GM12874 (cell line): ENCODE results near the gene SFSWAP.

Experiments
- TF ChIP-seq, protein P1 (sequence below): IDR thresholded peaks from 2 replicates; pipeline ENCODE4 v1.5.1; 2011; ENCODE audit warnings: low read depth, mild to moderate bottlenecking, control low read depth, low read length, moderate library complexity; ENCODE audit not compliant: insufficient read depth

The SFSWAP gene

DNA sequence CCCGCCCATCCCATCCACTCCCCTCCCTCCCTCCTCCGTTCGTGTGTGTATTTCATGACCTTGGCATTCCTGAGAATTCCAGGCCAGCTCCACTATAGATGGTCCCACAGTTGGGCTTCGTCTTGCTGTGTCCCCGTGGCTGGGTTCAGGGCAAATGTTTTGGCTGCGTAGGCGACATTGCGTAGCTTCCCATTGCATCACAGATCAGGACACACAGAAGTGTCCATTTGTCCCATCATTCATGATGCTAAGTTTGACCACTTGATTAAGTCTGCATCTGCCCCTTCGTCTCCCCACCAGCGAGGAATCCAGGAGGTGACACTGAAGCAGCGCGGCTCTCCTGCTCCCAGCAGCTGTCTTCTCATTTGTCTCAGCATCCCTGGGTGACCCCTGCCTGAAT is 78.7 kb downstream of the SFSWAP start:
- TF ChIP-seq, protein P1, sequence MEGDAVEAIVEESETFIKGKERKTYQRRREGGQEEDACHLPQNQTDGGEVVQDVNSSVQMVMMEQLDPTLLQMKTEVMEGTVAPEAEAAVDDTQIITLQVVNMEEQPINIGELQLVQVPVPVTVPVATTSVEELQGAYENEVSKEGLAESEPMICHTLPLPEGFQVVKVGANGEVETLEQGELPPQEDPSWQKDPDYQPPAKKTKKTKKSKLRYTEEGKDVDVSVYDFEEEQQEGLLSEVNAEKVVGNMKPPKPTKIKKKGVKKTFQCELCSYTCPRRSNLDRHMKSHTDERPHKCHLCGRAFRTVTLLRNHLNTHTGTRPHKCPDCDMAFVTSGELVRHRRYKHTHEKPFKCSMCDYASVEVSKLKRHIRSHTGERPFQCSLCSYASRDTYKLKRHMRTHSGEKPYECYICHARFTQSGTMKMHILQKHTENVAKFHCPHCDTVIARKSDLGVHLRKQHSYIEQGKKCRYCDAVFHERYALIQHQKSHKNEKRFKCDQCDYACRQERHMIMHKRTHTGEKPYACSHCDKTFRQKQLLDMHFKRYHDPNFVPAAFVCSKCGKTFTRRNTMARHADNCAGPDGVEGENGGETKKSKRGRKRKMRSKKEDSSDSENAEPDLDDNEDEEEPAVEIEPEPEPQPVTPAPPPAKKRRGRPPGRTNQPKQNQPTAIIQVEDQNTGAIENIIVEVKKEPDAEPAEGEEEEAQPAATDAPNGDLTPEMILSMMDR, result no peak

DNA sequence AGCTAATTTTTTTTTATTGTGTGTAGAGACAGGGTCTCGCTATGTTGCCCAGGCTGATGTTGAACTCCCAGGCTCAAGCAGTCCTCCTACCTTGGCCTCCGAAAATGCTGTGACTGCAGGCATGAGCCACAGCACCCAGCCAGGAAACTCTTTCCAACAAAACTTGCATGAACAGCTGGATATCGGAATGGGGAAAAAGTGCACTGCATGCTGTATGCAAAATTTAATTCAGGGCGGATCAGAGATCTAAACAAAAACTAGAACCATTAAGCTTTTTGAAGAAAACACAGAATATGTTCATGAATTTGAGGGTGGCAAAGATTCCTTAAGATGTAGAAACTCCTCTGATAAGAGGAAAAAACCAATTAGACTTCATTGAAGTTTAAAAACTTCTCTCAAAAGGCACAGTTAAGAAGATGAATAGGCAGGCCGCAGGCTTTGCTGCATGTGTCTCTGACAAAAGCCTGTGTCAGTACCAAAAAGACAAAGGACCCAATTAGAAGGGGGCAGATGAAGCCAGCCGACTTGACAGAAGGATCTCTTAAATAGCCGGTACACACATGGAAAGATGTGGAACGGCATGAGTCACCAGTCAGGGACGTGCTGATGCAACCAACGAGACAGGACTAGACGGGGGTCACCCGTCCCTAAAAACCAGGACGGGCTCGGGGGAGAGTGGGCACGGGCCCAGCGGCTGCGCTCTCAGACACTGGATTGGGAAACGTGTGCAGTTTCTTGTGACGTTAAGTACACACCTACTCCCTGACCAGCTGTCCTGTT is 82.5 kb downstream of the SFSWAP start:
- TF ChIP-seq, protein P1, result no peak

DNA sequence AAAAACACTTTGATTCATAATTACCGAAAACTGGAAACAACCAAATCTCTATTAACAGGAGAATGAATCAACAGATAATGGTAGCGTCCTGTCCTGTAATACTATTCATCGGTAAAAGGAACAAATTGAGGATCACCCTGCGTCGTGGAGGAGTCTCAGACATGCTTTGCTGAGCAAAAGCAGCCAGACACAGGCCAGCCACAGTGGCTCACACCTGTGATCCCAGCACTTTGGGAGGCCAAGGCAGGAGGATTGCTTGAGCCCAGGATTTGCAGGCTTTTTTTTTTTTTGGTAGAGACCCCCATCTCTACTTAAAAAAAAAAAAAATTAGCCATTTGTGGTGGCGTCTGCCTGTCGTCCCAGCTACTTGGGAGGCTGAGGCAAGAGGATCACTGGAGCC is 83.2 kb downstream of the SFSWAP start:
- TF ChIP-seq, protein P1, result no peak

DNA sequence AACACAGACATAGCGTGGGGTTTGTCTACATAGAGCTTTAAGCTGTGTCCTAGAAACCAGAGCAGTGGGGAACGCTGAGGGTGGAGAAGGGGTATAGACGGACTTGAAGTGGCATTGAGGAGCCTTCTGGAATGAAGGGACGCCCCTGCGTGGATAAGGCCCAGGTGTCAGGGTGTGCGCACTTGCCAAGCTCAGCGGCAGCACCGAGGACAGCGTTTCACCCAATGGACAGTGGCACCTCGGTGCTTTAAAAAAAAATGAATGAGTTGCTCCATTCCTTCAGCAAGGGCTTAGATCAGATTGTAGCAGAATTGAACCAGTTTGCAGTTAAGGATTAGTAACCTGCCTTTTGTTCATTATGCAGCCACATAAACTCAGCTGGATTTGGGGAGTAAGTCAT is 83.7 kb downstream of the SFSWAP start:
- TF ChIP-seq, protein P1, result no peak

DNA sequence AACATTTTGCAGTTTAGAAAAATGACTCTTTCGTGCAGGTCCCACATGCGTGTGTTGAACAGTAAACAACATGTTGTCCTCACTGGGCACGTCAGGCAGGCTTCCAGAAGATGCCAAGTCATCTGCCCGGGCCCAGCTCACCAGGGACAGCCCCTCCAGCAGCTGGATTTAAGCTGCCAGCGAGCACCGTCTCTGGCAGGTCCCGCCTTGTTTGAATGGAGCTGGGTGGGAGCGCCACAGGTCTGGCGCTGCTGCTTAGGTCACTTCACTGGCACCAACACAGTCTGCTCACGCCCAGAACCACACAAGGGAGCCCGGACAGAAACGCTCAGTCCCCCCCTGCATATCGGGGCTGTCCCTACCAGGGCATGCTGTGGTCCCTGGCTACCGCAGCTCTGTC is 84.2 kb downstream of the SFSWAP start:
- TF ChIP-seq, protein P1, result no peak

DNA sequence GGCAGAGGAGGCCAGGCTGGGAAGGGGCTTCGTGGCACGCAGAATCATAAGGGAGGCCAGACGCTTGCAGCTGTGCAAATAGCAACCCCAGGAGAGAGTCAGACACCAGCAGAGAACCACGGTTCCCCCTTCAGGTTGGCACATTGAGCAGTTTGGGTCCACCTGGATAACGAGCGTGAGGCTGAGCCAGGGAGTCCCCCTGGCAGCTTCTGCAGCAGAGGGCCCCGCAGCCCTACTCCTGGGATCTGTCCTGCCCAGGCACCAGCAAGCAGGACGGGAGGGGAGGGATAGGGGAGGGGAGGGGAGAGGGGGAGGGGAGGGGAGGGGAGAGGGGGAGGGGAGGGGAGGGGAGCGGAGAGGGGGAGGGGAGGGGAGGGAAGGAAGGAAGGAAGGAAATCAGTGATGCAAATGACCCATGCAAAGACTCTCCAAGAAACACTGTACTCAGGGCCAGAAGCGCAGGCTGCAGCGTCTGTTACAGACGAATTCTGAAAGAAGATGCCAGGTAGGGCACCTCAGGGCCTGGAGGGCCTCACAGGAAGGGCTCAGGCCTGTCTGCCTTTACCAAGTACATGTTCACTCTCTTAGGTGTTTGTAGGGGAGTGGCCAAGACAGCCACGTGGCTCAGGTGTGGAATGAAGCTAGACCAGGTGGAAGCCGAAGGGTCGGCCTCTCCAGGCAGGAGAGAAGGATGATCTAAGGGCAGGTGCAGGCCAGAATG is 85.0 kb downstream of the SFSWAP start:
- TF ChIP-seq, protein P1, result no peak

DNA sequence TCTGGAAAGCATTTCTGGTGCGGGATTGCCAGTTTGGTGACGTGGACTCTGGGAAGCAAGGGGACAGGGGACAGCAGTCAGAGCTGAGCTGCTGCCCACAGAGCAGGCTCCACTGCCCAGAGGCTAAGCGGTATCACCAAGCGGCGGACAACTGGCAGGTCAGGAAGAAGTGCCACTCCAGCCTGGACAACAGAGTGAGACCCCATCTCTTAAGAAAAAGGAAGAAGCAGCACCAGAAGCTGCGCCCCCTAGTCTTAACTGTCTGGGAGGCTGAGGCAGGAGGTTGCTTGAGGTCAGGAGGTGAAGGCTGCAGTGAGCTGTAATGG is 85.5 kb downstream of the SFSWAP start:
- TF ChIP-seq, protein P1, result no peak
